H1 (cell line): Measurements from ENCODE around the gene TMED8. TPM values are rescaled to one million over a fixed set of nuclear protein-coding genes. Genes with fewer than 3 reads are reported as not detected.

Experiments used
- CTCF ChIA-PET: fragments of 300-600 bp; sonication (Branson Sonifier 250); formaldehyde crosslinking; loops from one replicate; lab custom pipeline; 2021; ENCODE audit not compliant: partially characterized antibody; lab: Charles Lee
- POLR2A ChIA-PET: fragments of 300-600 bp; sonication (Branson Sonifier 250); formaldehyde crosslinking; loops from one replicate; lab custom pipeline; 2021; ENCODE audit warnings: inconsistent platforms; ENCODE audit not compliant: partially characterized antibody; lab: Charles Lee
- DNase-seq, 2 experiments: peaks; one replicate each; pipeline versions ENCODE4 v3.0.0 to v3.0.0-alpha.2; 2010 to 2022; ENCODE audit warnings: low spot score in 2 of 2, low read depth in 1 of 2, mixed read lengths in 1 of 2
- FAIRE-seq: peaks from 2 replicates; lab custom pipeline; 2011; peaks lifted over from hg19 to GRCh38; lab: Jason Lieb, UNC
- H2AFZ ChIP-seq: 2 replicates; pipeline ENCODE4 v1.8.1; 2012; ENCODE audit warnings: low read length, inconsistent platforms
- H2AK5ac ChIP-seq: 2 replicates; pipeline ENCODE4 v1.6.1; 2013; ENCODE audit warnings: low read depth, low read length
- H2BK120ac ChIP-seq: replicated peaks from 2 replicates; pipeline ENCODE3; 2013; ENCODE audit warnings: low read depth, low read length, inconsistent platforms
- H2BK12ac ChIP-seq: 2 replicates; pipeline ENCODE4 v1.6.1; 2013; ENCODE audit warnings: low read depth, low read length
- H2BK15ac ChIP-seq: 2 replicates; pipeline ENCODE4 v1.6.1; 2013; ENCODE audit warnings: low read length
- H2BK20ac ChIP-seq: 2 replicates; pipeline ENCODE4 v1.6.1; 2013; ENCODE audit warnings: low read length
- H2BK5ac ChIP-seq: 2 replicates; pipeline ENCODE4 v1.6.1; 2013; ENCODE audit warnings: low read depth, low read length
- H3K14ac ChIP-seq: 2 replicates; pipeline ENCODE4 v1.6.1; 2013; ENCODE audit warnings: inconsistent platforms; ENCODE audit not compliant: insufficient read length
- H3K18ac ChIP-seq: 2 replicates; pipeline ENCODE4 v1.6.1; 2013; ENCODE audit warnings: low read length; ENCODE audit errors: extremely low read depth
- H3K23ac ChIP-seq: 2 replicates; pipeline ENCODE4 v1.6.1; 2013; ENCODE audit warnings: inconsistent platforms; ENCODE audit not compliant: insufficient read length
- H3K23me2 ChIP-seq: 2 replicates; pipeline ENCODE4 v1.6.1; 2013; ENCODE audit warnings: low read depth, low read length
- H3K27ac ChIP-seq: 2 replicates; pipeline ENCODE4 v1.6.1; 2011; ENCODE audit warnings: low read depth, low read length, inconsistent platforms
- H3K27me3 ChIP-seq, 4 experiments: replicated peaks in 1 of 4; 1 replicate in 1 of 4; 2 replicates in 3 of 4; pipeline versions ENCODE4 v1.6.1 to v1.8.1; 2011 to 2013; ENCODE audit warnings: low read length in 3 of 4, mild to moderate bottlenecking in 3 of 4, inconsistent platforms in 2 of 4, mixed read lengths in 2 of 4, moderate library complexity in 1 of 4; ENCODE audit not compliant: control insufficient read depth in 3 of 4, insufficient read depth in 3 of 4; ENCODE audit errors: extremely low read depth in 1 of 4
- H3K36me3 ChIP-seq, 4 experiments: 2 replicates each; pipeline versions ENCODE4 v1.6.1 to v1.8.1; 2011 to 2013; ENCODE audit warnings: mild to moderate bottlenecking in 4 of 4, low read length in 3 of 4, moderate library complexity in 2 of 4, control low read depth in 1 of 4, inconsistent platforms in 1 of 4; ENCODE audit not compliant: insufficient read depth in 4 of 4, control insufficient read depth in 2 of 4
- H3K4ac ChIP-seq: replicated peaks from 2 replicates; pipeline ENCODE3; 2013; ENCODE audit warnings: low read length, low read depth, mixed read lengths, inconsistent platforms; ENCODE audit not compliant: insufficient read length
- H3K4me1 ChIP-seq, 4 experiments: replicated peaks in 1 of 4; 1 replicate in 1 of 4; 2 replicates in 3 of 4; pipeline versions ENCODE4 v1.6.1 to v1.8.1; 2011 to 2013; ENCODE audit warnings: low read length in 3 of 4, inconsistent platforms in 2 of 4, mixed read lengths in 1 of 4; ENCODE audit not compliant: insufficient read depth in 4 of 4, control insufficient read depth in 3 of 4
- H3K4me2 ChIP-seq, 2 experiments: 2 replicates each; pipeline versions ENCODE4 v1.6.1 to v1.8.1; 2011 to 2013; ENCODE audit warnings: low read depth in 2 of 2, low read length in 2 of 2, control low read depth in 1 of 2, inconsistent platforms in 1 of 2, mild to moderate bottlenecking in 1 of 2; ENCODE audit not compliant: insufficient read depth in 1 of 2
- H3K4me3 ChIP-seq, 4 experiments: fragments of 200-600, 300-600 bp in 1 of 4; sonication (generic), shearing (Covaris generic), sonication (Bioruptor Twin) in 1 of 4; 2 replicates each; pipeline versions ENCODE4 v1.5.1 to v1.8.1; 2011 to 2016; ENCODE audit warnings: low read length in 4 of 4, low read depth in 3 of 4, control low read depth in 2 of 4, inconsistent platforms in 2 of 4, mild to moderate bottlenecking in 2 of 4, mixed read lengths in 1 of 4, moderate library complexity in 1 of 4; ENCODE audit not compliant: insufficient read depth in 2 of 4; ENCODE audit errors: extremely low read depth in 1 of 4
- H3K56ac ChIP-seq: replicated peaks from 2 replicates; pipeline ENCODE3; 2013; ENCODE audit warnings: low read depth, mild to moderate bottlenecking, mixed read lengths, low read length, inconsistent platforms; ENCODE audit not compliant: insufficient read length
- H3K79me1 ChIP-seq: 2 replicates; pipeline ENCODE4 v1.6.1; 2013; ENCODE audit warnings: low read depth, low read length, control low read depth
- H3K79me2 ChIP-seq, 2 experiments: 2 replicates each; pipeline versions ENCODE4 v1.6.1 to v1.8.1; 2012 to 2013; ENCODE audit warnings: low read length in 2 of 2, mild to moderate bottlenecking in 2 of 2, inconsistent platforms in 1 of 2; ENCODE audit not compliant: insufficient read depth in 2 of 2, control insufficient read depth in 1 of 2
- H3K9ac ChIP-seq, 4 experiments: replicated peaks in 1 of 4; 1 replicate in 1 of 4; 2 replicates in 3 of 4; pipeline versions ENCODE4 v1.6.1 to v1.8.1; 2011 to 2013; ENCODE audit warnings: low read depth in 3 of 4, low read length in 3 of 4, control low read depth in 2 of 4, mild to moderate bottlenecking in 2 of 4, moderate library complexity in 2 of 4, inconsistent platforms in 1 of 4; ENCODE audit errors: extremely low read depth in 1 of 4
- H3K9me3 ChIP-seq, 2 experiments: 2 replicates each; pipeline versions ENCODE4 v1.6.1 to v1.8.1; 2012 to 2013; ENCODE audit warnings: mild to moderate bottlenecking in 2 of 2, moderate library complexity in 2 of 2, control low read depth in 1 of 2, inconsistent platforms in 1 of 2, low read depth in 1 of 2, low read length in 1 of 2, mixed read lengths in 1 of 2; ENCODE audit not compliant: insufficient read depth in 2 of 2
- H4K20me1 ChIP-seq, 2 experiments: replicated peaks in 1 of 2; 2 replicates each; pipeline versions ENCODE3 to v1.8.1; 2011 to 2013; ENCODE audit warnings: inconsistent platforms in 2 of 2, low read length in 2 of 2, mild to moderate bottlenecking in 1 of 2; ENCODE audit not compliant: insufficient read depth in 2 of 2, control insufficient read depth in 1 of 2
- H4K5ac ChIP-seq: 2 replicates; pipeline ENCODE4 v1.6.1; 2013; ENCODE audit warnings: low read length, low read depth, mixed read lengths, inconsistent platforms; ENCODE audit not compliant: insufficient read length
- H4K8ac ChIP-seq: 2 replicates; pipeline ENCODE4 v1.8.0; 2013; ENCODE audit warnings: mild to moderate bottlenecking, moderate library complexity, low read length, inconsistent platforms; ENCODE audit not compliant: insufficient read depth; ENCODE audit errors: extremely low read depth
- H4K91ac ChIP-seq: replicated peaks from 2 replicates; pipeline ENCODE3; 2013; ENCODE audit warnings: low read length, mixed read lengths, inconsistent platforms; ENCODE audit not compliant: insufficient read length
- KDM1A ChIP-seq: fragments of 200-600, 300-600 bp; sonication (generic); IDR thresholded peaks from 2 replicates; pipeline ENCODE4 v1.7.1; 2016; ENCODE audit warnings: mild to moderate bottlenecking, low read length, borderline replicate concordance
- MAFK ChIP-seq: IDR thresholded peaks from 2 replicates; pipeline ENCODE4 v1.6.1; 2012; ENCODE audit warnings: low read depth, mild to moderate bottlenecking, improper control_type of control experiment, low read length
- MAX ChIP-seq: IDR thresholded peaks from 2 replicates; pipeline ENCODE4 v1.6.1; 2012; ENCODE audit warnings: inconsistent platforms
- RAD21 ChIP-seq, 2 experiments: IDR thresholded peaks in 1 of 2; conservative IDR thresholded peaks in 1 of 2; 2 replicates each; pipeline ENCODE4 v1.6.1; 2011; ENCODE audit warnings: low read depth in 2 of 2, low read length in 2 of 2, improper control_type of control experiment in 1 of 2, inconsistent platforms in 1 of 2, mild to moderate bottlenecking in 1 of 2, moderate library complexity in 1 of 2
- RNF2 ChIP-seq: fragments of 200-900, 300-1000 bp; sonication (generic); IDR thresholded peaks from 2 replicates; pipeline ENCODE4 v1.7.1; 2016; ENCODE audit warnings: borderline replicate concordance, low read depth, mild to moderate bottlenecking, antibody characterized with exemption, low read length; ENCODE audit not compliant: poor library complexity, severe bottlenecking; ENCODE audit errors: missing control alignments
- SP1 ChIP-seq: IDR thresholded peaks from 2 replicates; pipeline ENCODE4 v1.6.1; 2011; ENCODE audit warnings: low read depth, low read length
- SP4 ChIP-seq: IDR thresholded peaks from 2 replicates; pipeline ENCODE4 v1.6.1; 2012; ENCODE audit warnings: low read length, inconsistent platforms
- TBP ChIP-seq: IDR thresholded peaks from 2 replicates; pipeline ENCODE4 v1.6.1; 2011; ENCODE audit warnings: low read depth, low read length, improper control_type of control experiment
- ZNF274 ChIP-seq: IDR thresholded peaks from 2 replicates; pipeline ENCODE4 v1.7.0; 2012; ENCODE audit warnings: low read length, borderline replicate concordance; ENCODE audit errors: extremely low read depth
- WGBS, 2 experiments: shearing (Covaris generic) in 1 of 2; methylation state at CpG; one replicate each; pipeline versions ENCODE4 v1.1.6 to v1.1.7; 2013 to 2015; ENCODE audit warnings: low lambda C conversion rate in 2 of 2, mixed read lengths in 2 of 2, inconsistent platforms in 1 of 2, low coverage in 1 of 2, missing lambda C conversion rate in 1 of 2; ENCODE audit not compliant: insufficient replicate concordance in 2 of 2, insufficient coverage in 1 of 2, insufficient read length in 1 of 2; ENCODE audit errors: extremely low coverage in 1 of 2, missing lambda C conversion rate in 1 of 2; 5-methylcytosine and 5-hydroxymethylcytosine counted together
- polyA plus RNA-seq, 7 experiments: library from polyadenylated mRNA; depleted of rRNA in 3 of 7; stranded (reverse) in 5 of 7; unstranded in 2 of 7; fragments of >200 nt in 5 of 7; fragments of 200-250 nt in 2 of 7; gene quantifications; 1 replicate in 5 of 7; 2 replicates in 1 of 7; 4 replicates in 1 of 7; pipeline versions ENCODE4 v1.2.1 to v1.2.3, GENCODE V29; 2011 to 2013; ENCODE audit warnings: missing spikeins in 2 of 7, mixed read lengths in 2 of 7
- total RNA-seq: library from RNA; stranded (reverse); fragmentation: NEBNext Ultra II Directional; extraction: Animal tissue kit (Norgen Biotek cat#: 25700); gene quantifications from 2 replicates; pipeline ENCODE4 v1.2.1, GENCODE V29; 2021
- TF ChIP-seq, protein P1 (sequence below), 3 experiments: IDR thresholded peaks; 1 replicate in 2 of 3; 2 replicates in 1 of 3; pipeline versions ENCODE4 v1.5.1 to v1.6.1; 2011; ENCODE audit warnings: low read length in 3 of 3, mild to moderate bottlenecking in 3 of 3, inconsistent platforms in 2 of 3, low read depth in 1 of 3, moderate library complexity in 1 of 3; ENCODE audit not compliant: insufficient read depth in 1 of 3; ENCODE audit errors: control extremely low read depth in 1 of 3

The TMED8 gene
- total and polyA plus RNA-seq, 2 of the 8 experiments (the other 6 are each of a cell fraction or from before 2014, with no cell fraction given), result 5.5 to 13.4 TPM

DNA sequence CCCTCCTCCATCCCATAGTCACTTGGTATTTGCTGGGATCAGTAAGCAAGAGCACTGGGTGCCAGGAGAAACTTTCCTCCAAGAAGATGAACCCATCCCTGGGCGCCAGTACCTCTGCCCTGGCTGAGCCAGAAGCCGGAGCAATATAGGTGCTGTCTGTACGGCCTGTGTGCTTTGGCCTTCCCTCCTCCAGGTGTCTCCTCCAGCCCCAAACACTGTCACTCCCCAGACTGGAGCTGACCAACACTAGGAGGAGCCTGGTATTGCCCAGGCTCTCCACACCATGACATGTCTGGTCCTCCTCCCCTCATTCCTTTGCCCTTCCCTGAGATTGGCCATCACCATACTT, 51.2 kb downstream of the TMED8 start:
- Histone ChIP-seq H2AFZ (no peak overlapping the region), H4K20me1 (no peaks in the 10 kb centered on the region), H3K56ac (no peak overlapping the region), H2BK20ac (no peak overlapping the region; the same call in 1 of the 2 replicates), H2BK5ac (no peak overlapping the region), H3K4ac (no peak overlapping the region), H3K9me3 (no peaks in the 10 kb centered on the region), H3K23me2 (peaks cover 2% of the 10 kb centered on the region), H3K79me2 (no peaks in the 10 kb centered on the region; a peak in 1 of 4 replicates), H3K79me1 (no peaks in the 10 kb centered on the region), H2BK15ac (no peak overlapping the region), H3K18ac (no peak overlapping the region), H4K8ac (no peak overlapping the region), H2AK5ac (no peak overlapping the region), H3K27ac (no peak overlapping the region), H3K4me3 (no peak overlapping the region), H3K27me3 (no peaks in the 10 kb centered on the region), H3K14ac (no peak overlapping the region), H4K91ac (no peak overlapping the region), H2BK120ac (no peak overlapping the region), H2BK12ac (no peak overlapping the region; the same call in 1 of the 2 replicates), H3K4me1 (peaks cover 4 to 11% (median 7%) of the 10 kb centered on the region in 4 experiments; a peak in 6 of 7 replicates), H4K5ac (no peak overlapping the region), H3K4me2 (no peak overlapping the region), H3K36me3 (no peaks in the 10 kb centered on the region), H3K23ac (no peak overlapping the region), H3K9ac (no peak overlapping the region)
- DNase-seq (no peak), FAIRE-seq (no peak)
- WGBS, 2 experiments, result 89% methylated on average over 3 of the region's 3 CpGs; no CpG with 5 or more reads in 1 of the 2 experiments
- POLR2A ChIA-PET, result interaction anchor here (0.8 to 1.3 kb wide), 2 partner anchors 10 to 12 kb away, joined by 3 to 4 read pairs; no protein-coding TSS in a partner anchor
- CTCF ChIA-PET, result interaction anchor here (1.0 to 5.3 kb wide), 12 partner anchors 10 to 192 kb away, joined by 3 to 40 read pairs (median 4); no protein-coding TSS in a partner anchor
- TF ChIP-seq RNF2, result no peak
- TF ChIP-seq SP1, result no peak
- no peak for TF ChIP-seq TBP
- TF ChIP-seq, protein P1, sequence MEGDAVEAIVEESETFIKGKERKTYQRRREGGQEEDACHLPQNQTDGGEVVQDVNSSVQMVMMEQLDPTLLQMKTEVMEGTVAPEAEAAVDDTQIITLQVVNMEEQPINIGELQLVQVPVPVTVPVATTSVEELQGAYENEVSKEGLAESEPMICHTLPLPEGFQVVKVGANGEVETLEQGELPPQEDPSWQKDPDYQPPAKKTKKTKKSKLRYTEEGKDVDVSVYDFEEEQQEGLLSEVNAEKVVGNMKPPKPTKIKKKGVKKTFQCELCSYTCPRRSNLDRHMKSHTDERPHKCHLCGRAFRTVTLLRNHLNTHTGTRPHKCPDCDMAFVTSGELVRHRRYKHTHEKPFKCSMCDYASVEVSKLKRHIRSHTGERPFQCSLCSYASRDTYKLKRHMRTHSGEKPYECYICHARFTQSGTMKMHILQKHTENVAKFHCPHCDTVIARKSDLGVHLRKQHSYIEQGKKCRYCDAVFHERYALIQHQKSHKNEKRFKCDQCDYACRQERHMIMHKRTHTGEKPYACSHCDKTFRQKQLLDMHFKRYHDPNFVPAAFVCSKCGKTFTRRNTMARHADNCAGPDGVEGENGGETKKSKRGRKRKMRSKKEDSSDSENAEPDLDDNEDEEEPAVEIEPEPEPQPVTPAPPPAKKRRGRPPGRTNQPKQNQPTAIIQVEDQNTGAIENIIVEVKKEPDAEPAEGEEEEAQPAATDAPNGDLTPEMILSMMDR (IDR thresholded peaks at IDR 0.05; ENCODE audit: control extremely low read depth in 1 of 3, insufficient read depth in 1 of 3, low read depth in 1 of 3, low read length in 3 of 3), result peak in 2 of 3 experiments; percentile 45 to 47; a peak in 3 of 4 replicates
- no peak for TF ChIP-seq MAX
- TF ChIP-seq KDM1A, result no peak
- peak; percentile 33 to 49; a peak in 3 of 4 replicates for TF ChIP-seq RAD21 (IDR thresholded peaks at IDR 0.05 in 1 of 2, conservative IDR thresholded peaks at IDR 0.05 in 1 of 2; ENCODE audit: low read depth in 2 of 2, low read length in 2 of 2)
- no peak for TF ChIP-seq SP4
- TF ChIP-seq MAFK, result no peak
- TF ChIP-seq ZNF274, result no peak
